Astrocyte of the spinal cord (primary cell): ENCODE results near the gene CST11.

ENCODE experiments used
- DNase-seq: peaks from one replicate; pipeline ENCODE4 v3.0.0; 2011; ENCODE audit warnings: low read depth, low spot score
- H3K4me3 ChIP-seq: 2 replicates; pipeline ENCODE4 v1.5.1; 2011; ENCODE audit warnings: low read depth, mild to moderate bottlenecking, low read length, moderate library complexity
- CTCF ChIP-seq: IDR thresholded peaks from 2 replicates; pipeline ENCODE4 v1.5.1; 2012; ENCODE audit warnings: low read depth, mild to moderate bottlenecking, low read length, inconsistent platforms
- in situ Hi-C: cut with HindIII; loops from 2 replicates; pipeline ENCODE4 v1.10.0; 2017; ENCODE audit warnings: low sequenced_read_pairs

CST11 gene

GRCh38 chr20:23403751-23404150 lies 48.9 kb downstream of the CST11 start:
- no peak for TF ChIP-seq CTCF
- DNase-seq: no peak
- in situ Hi-C loops: no loop called here
- no peak overlapping the region for H3K4me3 ChIP-seq

- no peak overlapping the region for H3K4me3 ChIP-seq
- in situ Hi-C loops: no loop called here
- no peak for TF ChIP-seq CTCF
- DNase-seq: no peak
Observed at GRCh38 chr20:23401051-23401450, 51.6 kb downstream of the CST11 start.
